ENCODE measurements around the gene PDE6H.

The PDE6H gene

GRCh38 chr12:14979468-14979867, 6.6 kb downstream of the PDE6H start:
- no peak for DNase-seq

GRCh38 chr12:14981049-14981448, 8.2 kb downstream of the PDE6H start:
- no peak for DNase-seq

GRCh38 chr12:14982562-14982961, 9.7 kb downstream of the PDE6H start:
- no peak for DNase-seq

- DNase-seq = no peak
Measured at GRCh38 chr12:14982991-14983390, 10.1 kb downstream of the PDE6H start.

DNA sequence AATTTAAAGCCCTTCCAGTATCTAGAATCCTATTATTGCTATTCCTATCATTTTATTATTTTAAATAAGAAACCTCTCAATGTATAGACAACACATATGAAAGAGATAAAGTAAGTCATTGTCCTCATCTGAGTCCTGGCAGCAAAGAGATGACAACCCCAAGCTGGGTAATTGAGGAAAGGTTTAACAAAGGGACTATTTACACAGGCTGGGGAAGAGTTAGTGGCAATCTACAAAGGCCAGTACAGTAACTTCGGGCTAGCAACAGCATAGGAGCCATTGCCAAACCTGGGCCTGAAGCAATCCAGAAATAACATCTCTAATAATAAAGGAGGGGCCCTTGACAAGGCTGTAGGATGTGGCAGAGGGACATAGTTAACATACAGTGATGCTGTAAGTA, 11.2 kb downstream of the PDE6H start:
- DNase-seq = no peak

DNA sequence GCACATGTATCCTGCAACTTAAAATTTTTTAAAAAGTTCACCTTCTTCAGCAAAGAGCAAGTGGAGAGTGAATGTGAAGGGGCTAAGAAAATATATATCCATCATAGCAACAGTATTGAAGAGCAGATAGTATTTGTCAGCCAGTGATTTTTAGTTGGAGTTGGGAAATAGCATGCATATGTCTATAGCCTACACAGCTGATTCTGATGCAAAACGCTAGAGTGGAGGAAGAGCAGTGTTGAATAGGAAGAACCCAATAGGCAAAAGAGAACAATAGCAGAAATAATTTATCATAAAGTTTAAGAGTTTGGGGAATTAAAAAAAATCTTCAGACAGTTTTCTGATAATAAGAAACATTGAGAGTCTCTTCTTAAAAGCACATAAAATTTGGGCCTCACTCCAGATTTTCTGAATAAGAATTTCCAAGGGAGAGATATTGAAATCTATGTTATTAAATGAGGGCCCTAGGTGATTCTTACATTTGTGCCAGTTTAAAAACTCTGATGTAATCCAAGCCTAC, 12.0 kb downstream of the PDE6H start:
- no peak for DNase-seq

- no peak for DNase-seq
Measured at GRCh38 chr12:14986449-14986848, 13.6 kb downstream of the PDE6H start.

GRCh38 chr12:14988035-14988434, 15.2 kb downstream of the PDE6H start:
- no peak for DNase-seq

DNA sequence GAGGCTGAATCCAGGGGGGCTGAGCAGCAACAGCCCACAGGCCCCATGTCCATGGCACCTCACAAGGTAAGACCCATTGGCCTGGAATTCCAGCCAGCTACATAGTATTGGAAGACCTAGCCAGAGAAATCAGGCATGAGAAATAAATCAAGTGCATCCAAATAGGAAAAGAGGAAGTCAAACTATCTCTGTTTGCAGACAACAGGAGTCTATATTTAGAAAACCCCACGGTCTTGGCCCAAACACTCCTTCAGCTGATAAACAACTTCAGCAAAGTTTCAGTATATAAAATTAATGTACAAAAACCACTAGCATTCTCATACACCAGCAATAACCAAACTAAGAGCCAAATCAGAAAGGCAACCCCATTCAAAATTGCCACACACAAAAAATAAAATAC, 16.9 kb downstream of the PDE6H start:
- DNase-seq = no peak

DNA sequence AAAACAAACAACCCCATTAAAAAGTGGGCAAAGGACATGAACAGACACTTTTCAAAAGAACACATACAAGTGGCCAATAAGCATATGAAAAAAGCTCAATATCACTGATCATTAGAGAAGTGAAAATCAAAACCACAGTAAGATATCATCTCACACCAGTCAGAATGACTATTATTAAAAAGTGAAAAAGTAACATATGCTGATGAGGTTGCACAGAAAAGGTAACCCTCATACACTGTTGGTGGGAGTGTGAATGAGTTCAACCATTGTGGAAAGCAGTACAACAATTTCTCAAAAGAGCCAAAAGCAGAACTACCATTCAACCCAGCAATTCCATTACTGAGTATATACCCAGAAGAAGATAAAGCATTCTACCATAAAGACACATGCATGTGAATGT, 18.2 kb downstream of the PDE6H start:
- DNase-seq = no peak

- DNase-seq = no peak
Measured at GRCh38 chr12:14992673-14993072, 19.8 kb downstream of the PDE6H start.

DNA sequence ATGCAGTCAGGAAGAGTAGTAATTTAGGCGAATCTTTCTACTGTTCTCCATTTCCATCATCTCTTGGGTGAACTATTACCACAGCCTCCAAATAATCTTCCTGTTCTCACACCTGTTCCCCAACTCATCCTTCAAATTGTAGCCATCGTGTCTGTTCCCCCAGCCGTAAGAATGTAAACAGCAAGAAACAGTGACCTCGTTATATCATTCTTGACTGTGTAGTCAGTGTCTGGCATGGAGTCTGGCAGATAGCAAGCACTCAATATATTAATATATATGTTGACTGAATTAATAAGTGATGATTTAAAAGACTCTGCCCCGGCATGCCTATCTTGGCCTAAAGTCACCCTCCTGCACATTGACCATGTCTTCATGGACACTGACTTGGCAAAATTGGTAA, 20.3 kb downstream of the PDE6H start:
- DNase-seq = no peak

DNA sequence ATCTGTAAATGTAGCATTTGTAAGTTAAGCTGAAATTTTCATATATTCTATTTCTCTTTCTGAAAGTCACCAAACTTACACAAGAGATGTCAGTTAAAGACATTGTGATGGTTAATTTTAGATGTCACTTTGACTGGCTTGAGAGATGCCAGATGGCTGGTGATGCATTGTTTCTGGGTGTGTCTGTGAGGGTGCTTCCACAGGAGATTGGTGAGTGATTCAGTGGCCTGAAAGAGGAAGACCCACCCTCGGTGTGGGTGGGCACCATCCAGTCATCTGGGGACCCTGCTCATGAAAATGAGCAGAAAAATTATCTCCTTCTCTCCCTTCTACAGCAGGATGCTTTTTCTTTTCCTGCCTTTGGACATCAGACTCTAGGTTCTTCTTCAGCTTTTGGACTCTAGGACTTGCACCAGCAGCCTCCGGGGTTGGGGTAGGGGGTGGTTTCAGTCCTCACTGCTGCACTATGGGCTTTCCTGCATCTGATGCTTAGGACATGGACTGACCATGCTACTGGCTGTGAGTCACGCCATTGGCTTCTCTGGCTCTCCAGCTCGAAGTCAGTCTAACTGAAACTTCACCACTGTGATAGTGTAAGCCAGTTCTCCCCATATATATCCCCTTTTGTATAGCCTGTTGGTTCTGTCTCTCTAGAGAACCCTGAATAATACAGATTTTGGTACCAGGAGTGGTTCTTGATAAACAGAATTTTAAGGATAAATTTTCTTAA, 20.9 kb downstream of the PDE6H start:
- no peak for DNase-seq

DNA sequence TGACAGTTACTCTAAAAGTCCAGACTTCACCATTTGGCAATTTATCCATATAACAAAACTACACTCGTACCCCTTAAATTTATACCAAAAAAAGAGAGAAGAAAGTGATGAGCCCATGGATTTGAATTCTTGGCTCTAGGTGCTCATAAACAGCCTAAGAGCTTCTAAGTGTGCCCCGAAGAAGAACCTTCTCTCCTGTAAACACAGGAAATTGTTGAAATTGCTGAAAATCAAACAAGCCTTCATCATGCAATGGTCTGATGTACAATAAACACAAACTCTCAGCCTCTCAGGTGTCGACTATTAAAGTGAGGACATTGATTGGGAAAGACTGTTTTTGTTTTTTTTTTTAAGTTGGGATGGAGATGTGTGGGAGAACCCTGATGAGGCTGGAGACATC, 21.8 kb downstream of the PDE6H start:
- DNase-seq = no peak

DNA sequence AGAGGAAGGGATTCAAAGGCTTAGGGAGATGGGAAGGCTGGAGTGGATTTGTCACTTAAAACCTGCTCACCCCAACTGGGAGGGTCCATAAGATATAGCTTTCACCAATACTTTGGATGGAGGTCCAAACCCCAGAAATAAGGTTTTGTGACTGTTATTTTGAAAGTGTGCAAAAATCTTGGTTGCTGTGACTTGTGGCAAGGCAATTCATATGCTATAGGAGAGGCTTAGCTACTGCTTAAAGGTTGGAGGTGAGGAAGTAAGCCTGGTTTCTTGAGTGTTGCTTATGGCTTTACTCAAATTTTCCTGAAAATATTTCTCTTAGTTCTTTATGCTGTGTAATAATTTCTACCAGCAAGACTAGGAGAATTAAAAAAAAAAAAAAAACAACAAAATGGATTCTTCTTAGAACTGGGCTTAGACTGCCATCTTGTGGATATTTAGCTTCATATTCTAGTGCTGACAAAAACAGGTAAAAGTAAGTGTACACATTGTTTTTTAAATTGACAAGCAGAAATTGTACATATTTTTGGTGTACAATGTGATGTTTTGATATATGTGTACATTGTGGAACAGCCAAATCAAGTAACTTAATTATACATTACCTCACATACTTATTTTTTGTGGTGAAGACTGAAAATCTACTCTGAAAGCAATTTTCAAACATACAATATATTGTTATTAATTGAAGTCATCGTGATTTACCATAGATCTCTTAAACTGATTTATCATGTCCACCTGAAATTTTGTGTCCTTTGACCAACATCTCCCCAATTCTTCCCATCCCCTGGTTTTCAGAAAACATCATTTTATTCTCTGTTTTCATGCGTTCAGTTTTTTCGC, 23.0 kb downstream of the PDE6H start:
- DNase-seq = no peak

GRCh38 chr12:14997998-14998397, 25.2 kb downstream of the PDE6H start:
- DNase-seq = no peak

DNA sequence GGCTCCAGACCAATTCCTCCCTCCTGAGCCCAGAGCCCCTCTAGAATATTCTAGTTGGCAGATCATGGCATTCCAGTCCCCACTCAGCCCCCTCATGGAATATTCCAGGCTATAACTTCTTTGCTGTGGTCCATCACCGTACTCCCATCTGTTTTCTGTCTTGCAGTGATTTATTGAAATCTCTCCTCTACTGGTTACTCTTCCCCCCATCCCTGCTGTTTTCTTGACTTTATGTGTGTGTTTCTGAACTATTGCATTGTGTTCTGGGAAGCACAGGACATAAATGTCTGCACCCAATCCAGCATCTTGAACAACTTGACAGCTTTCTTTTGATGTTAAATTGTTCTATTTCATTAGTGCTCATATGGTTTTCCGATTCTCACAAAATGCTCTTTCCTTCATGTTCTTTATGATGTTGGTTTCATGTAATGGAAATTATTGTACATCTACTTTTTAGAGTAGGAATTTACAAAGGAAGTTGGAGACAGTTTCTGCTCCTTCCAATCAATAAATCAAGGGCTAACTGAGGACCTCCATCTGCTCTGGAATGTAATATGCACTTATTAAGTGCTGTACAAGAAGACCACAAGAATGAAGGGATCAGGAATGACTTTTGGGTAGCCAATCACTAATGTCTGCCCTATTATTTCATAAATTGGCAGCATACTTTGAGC, 26.3 kb downstream of the PDE6H start:
- DNase-seq = no peak

DNA sequence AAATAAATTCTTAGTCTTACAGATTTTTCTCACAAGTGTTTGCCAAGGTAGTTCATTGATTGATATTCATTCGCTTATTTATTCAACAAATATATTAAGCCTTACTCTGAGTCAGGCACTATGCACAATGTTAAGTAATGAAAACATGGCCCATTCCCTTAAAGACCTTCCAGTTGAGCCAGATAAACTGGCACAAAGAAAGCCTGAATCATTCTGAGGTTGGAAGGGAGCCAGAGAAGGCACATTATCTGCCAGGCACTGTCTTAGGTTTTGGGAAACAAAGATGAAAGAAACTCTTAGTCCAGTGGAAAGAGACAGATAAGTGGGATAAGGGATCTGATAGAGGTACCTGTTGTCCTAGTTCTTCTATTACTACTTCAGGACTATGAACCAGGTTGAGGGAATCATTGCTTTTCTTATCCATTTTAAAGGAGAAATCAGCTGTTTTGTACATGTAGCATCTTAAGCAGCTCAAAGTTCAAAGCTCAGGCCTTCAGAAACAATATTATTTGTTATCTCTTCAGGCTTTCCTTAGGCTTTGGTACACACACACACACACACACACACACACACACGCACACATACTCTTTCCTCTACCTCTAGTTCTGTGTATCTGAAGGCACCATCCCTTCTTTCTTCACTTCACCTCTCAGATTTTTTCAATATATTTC, 27.0 kb downstream of the PDE6H start:
- no peak for DNase-seq

- DNase-seq = no peak
Measured at GRCh38 chr12:15000575-15000974, 27.7 kb downstream of the PDE6H start.

- peak; percentile 10 for DNase-seq
Measured at GRCh38 chr12:15001733-15002382, 29.0 kb downstream of the PDE6H start.

DNA sequence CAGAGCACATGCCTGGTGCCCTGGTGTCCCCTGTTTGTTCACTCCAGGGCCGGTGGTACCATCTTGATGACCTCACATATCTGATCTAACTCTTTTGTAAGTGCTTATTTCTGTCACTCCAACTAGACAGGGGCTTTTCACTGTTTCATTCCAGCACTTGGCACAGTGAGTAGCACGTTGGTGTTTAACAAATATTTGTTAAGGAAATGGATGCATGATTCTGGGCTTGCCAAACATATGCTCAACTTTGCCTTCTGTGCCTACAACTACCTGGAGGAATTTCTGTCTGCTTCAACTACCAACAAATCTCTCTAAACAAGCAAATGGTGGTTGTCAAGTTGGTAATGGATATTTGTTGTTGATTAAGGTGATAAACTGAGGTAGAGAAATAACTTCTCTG, 31.6 kb downstream of the PDE6H start:
- no peak for DNase-seq

- no peak for DNase-seq
Measured at GRCh38 chr12:15005064-15005463, 32.2 kb downstream of the PDE6H start.

DNA sequence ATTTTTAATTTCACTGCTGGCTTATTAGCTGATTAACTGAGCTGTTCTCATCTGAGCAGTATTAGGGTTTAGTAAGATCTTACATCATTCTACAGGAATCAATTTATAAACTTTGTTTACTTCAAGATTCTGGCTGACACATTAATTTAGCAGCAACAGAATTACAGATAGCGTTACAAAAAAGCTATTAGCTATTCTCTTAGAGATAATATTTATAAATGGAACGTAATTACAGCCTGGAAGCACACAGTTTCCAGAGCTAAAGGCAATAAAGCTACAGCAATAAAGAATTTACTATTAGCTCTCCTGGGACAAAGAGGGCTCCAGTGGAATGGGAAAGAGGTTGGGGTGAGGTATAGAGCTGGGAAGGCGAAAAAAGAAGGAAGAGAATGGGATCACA, 34.7 kb downstream of the PDE6H start:
- DNase-seq = no peak
